Measurements from ENCODE around the gene SOD3.

DNA sequence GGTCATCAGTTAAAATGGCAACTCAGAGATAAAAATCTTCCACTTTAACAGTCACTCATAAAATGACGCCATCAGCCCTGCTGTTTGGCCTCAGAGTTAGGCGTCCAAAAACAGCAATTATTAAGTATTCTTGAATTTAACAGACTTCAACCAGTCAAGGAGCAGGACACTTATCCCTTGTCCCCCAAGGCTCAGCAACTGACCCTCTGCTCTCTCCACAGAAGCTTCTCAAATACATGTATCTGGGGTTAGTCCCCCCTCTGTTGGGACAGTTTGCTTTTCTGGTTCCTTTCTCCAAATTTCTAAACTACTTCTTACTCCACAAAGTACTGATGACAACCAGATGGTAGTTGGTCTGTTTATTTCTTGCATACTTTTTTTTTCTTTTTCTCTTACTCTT is 54.4 kb downstream of the SOD3 start:
- no peak for TF ChIP-seq EZH2 (IDR thresholded peaks at IDR 0.05; ENCODE audit: low read depth, low read length, severe bottlenecking)
- TF ChIP-seq, protein P1, sequence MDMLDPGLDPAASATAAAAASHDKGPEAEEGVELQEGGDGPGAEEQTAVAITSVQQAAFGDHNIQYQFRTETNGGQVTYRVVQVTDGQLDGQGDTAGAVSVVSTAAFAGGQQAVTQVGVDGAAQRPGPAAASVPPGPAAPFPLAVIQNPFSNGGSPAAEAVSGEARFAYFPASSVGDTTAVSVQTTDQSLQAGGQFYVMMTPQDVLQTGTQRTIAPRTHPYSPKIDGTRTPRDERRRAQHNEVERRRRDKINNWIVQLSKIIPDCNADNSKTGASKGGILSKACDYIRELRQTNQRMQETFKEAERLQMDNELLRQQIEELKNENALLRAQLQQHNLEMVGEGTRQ (IDR thresholded peaks at IDR 0.05; ENCODE audit: low read length): no peak
- TF ChIP-seq POLR2AphosphoS5 (IDR thresholded peaks at IDR 0.05; ENCODE audit: low read depth, low read length): no peak
- TF ChIP-seq, protein P2, sequence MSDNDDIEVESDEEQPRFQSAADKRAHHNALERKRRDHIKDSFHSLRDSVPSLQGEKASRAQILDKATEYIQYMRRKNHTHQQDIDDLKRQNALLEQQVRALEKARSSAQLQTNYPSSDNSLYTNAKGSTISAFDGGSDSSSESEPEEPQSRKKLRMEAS (IDR thresholded peaks at IDR 0.05): no peak
- no peak for TF ChIP-seq GTF2F1 (IDR thresholded peaks at IDR 0.05; ENCODE audit: borderline replicate concordance, low read depth, low read length)
- TF ChIP-seq, protein P3, sequence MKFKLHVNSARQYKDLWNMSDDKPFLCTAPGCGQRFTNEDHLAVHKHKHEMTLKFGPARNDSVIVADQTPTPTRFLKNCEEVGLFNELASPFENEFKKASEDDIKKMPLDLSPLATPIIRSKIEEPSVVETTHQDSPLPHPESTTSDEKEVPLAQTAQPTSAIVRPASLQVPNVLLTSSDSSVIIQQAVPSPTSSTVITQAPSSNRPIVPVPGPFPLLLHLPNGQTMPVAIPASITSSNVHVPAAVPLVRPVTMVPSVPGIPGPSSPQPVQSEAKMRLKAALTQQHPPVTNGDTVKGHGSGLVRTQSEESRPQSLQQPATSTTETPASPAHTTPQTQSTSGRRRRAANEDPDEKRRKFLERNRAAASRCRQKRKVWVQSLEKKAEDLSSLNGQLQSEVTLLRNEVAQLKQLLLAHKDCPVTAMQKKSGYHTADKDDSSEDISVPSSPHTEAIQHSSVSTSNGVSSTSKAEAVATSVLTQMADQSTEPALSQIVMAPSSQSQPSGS (IDR thresholded peaks at IDR 0.05; ENCODE audit: low read length): no peak
- no peak for TF ChIP-seq RAD21 (IDR thresholded peaks at IDR 0.05 in 1 of 2, conservative IDR thresholded peaks at IDR 0.05 in 1 of 2; ENCODE audit: low read depth in 2 of 2, low read length in 2 of 2)
